Measurements from ENCODE around the gene VASN.
A peak's percentile ranks its signal among the peaks of the same experiment; 100 is the strongest.

Gene VASN

GRCh38 chr16:4416200-4417032 is 44.8 kb downstream of the VASN start, which contains the start of gene CORO7:
CORO7 (minus strand) TSS chr16:4416596; CDS start chr16:4416518, 78 bp downstream.
- peak within 1 kb of the TSS; percentile 54 for H3K4me3 ChIP-seq (ENCODE audit: control insufficient read depth, low read depth, low read length)
- no peak for DNase-seq (ENCODE audit: low read depth)
- no peak for TF ChIP-seq CTCF (IDR thresholded peaks at IDR 0.05; ENCODE audit: control insufficient read depth, insufficient read depth, low read depth, low read length, missing control alignments)

GRCh38 chr16:4419402-4419959 is 47.8 kb downstream of the VASN start:
- TF ChIP-seq CTCF (IDR thresholded peaks at IDR 0.05; ENCODE audit: control insufficient read depth, insufficient read depth, low read depth, low read length, missing control alignments) = no peak
- no peak overlapping the region for H3K4me3 ChIP-seq (ENCODE audit: control insufficient read depth, low read depth, low read length)
- DNase-seq (ENCODE audit: low read depth) = no peak

DNA sequence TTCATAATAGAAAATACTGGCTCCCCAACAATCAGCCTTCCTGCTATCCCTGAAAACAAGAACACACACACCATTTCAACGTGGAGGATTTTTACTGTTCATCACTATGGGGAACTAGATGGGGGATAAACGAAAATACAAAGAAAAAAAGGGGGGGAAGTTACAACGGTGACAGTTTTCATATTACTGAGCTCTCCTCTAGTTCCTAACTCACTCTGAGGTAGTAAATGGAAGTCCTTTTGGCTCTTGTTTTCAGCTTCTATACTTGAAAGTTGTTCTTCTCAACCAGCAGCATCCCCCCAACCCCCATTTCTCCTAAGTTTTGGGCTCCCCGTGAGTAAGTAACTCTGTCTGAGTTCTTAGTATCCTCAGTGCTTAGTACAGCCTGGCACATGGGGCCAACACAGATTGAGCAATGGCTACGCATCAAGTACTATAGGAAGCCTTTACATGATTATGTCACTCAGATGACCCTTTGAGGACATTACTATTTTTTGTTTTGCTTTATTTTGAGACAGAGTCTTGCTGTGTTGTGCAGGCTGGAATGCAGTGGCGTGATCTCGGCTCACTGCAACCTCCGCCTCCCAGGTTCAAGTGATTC is 49.0 kb downstream of the VASN start:
- no peak for TF ChIP-seq CTCF (IDR thresholded peaks at IDR 0.05; ENCODE audit: control insufficient read depth, insufficient read depth, low read depth, low read length, missing control alignments)

GRCh38 chr16:4425378-4426020 is 53.9 kb downstream of the VASN start, which contains the start of gene DNAJA3:
DNAJA3 (plus strand) TSS chr16:4425868; CDS start chr16:4425882, 14 bp downstream.
- peak; percentile 89 for DNase-seq (ENCODE audit: low read depth)
- peak within 1 kb of the TSS; percentile 85 for H3K4me3 ChIP-seq (ENCODE audit: control insufficient read depth, low read depth, low read length)
- no peak for TF ChIP-seq CTCF (IDR thresholded peaks at IDR 0.05; ENCODE audit: control insufficient read depth, insufficient read depth, low read depth, low read length, missing control alignments)

More for the DNA sequence above, 49.0 kb downstream of the VASN start:
- no peak overlapping the region for H3K4me3 ChIP-seq (ENCODE audit: control insufficient read depth, low read depth, low read length)
- no peak for DNase-seq (ENCODE audit: low read depth)

GRCh38 chr16:4426021-4426684 is 54.5 kb downstream of the VASN start:
- TF ChIP-seq CTCF (IDR thresholded peaks at IDR 0.05; ENCODE audit: control insufficient read depth, insufficient read depth, low read depth, low read length, missing control alignments) = no peak
- H3K4me3 ChIP-seq (ENCODE audit: control insufficient read depth, low read depth, low read length) = peak overlapping the region; percentile 85
- no peak for DNase-seq (ENCODE audit: low read depth)

Data from AG09309 (cell line).